Measurements from ENCODE around the gene SPA17.
A peak's percentile ranks its signal among the peaks of the same experiment; 100 is the strongest.

Gene SPA17

GRCh38 chr11:124673333-124674167, at the start of gene SPA17, which contains the start of gene SIAE:
TSS of gene SPA17 (plus strand) at chr11:124673904. CDS start at chr11:124675265, 1,361 bp downstream.
TSS of gene SIAE (minus strand) at chr11:124673739. CDS start at chr11:124673708, 31 bp downstream.
- peak within 1 kb of the TSS; percentile 83 for H3K4me3 ChIP-seq (ENCODE audit: control insufficient read depth, low read depth, low read length)
- DNase-seq (ENCODE audit: low read depth), result peak; percentile 87
- TF ChIP-seq, protein P1, sequence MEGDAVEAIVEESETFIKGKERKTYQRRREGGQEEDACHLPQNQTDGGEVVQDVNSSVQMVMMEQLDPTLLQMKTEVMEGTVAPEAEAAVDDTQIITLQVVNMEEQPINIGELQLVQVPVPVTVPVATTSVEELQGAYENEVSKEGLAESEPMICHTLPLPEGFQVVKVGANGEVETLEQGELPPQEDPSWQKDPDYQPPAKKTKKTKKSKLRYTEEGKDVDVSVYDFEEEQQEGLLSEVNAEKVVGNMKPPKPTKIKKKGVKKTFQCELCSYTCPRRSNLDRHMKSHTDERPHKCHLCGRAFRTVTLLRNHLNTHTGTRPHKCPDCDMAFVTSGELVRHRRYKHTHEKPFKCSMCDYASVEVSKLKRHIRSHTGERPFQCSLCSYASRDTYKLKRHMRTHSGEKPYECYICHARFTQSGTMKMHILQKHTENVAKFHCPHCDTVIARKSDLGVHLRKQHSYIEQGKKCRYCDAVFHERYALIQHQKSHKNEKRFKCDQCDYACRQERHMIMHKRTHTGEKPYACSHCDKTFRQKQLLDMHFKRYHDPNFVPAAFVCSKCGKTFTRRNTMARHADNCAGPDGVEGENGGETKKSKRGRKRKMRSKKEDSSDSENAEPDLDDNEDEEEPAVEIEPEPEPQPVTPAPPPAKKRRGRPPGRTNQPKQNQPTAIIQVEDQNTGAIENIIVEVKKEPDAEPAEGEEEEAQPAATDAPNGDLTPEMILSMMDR (IDR thresholded peaks at IDR 0.05; ENCODE audit: control insufficient read depth, insufficient read depth, low read depth, low read length, missing control alignments), result no peak

- no peak overlapping the region for H3K4me3 ChIP-seq (ENCODE audit: control insufficient read depth, low read depth, low read length)
- DNase-seq (ENCODE audit: low read depth), result no peak
- TF ChIP-seq, protein P1 (IDR thresholded peaks at IDR 0.05; ENCODE audit: control insufficient read depth, insufficient read depth, low read depth, low read length, missing control alignments), result no peak
Measured at GRCh38 chr11:124625504-124626168, 48.1 kb upstream of the SPA17 start.

DNA sequence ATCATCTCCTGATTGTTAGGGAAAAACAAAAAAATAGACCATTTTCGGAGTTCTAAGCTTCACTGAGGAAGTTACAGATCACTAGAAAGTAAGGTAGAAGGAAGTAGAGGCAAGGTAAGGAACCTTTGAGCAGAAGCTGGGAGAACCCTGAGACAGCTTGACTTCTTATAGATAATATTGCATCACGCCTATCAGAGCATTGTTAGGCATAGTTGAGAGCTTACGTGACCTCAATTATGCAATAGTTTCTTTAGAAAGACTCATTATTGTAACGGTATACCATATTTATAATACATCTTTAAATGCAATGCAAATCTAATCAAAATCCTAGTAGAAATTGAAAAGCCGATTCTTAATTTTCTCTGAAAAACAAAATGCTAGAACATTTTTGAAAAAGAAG, 46.2 kb upstream of the SPA17 start:
- TF ChIP-seq, protein P1 (IDR thresholded peaks at IDR 0.05; ENCODE audit: control insufficient read depth, insufficient read depth, low read depth, low read length, missing control alignments), result no peak
- DNase-seq (ENCODE audit: low read depth), result no peak
- no peak overlapping the region for H3K4me3 ChIP-seq (ENCODE audit: control insufficient read depth, low read depth, low read length)

DNA sequence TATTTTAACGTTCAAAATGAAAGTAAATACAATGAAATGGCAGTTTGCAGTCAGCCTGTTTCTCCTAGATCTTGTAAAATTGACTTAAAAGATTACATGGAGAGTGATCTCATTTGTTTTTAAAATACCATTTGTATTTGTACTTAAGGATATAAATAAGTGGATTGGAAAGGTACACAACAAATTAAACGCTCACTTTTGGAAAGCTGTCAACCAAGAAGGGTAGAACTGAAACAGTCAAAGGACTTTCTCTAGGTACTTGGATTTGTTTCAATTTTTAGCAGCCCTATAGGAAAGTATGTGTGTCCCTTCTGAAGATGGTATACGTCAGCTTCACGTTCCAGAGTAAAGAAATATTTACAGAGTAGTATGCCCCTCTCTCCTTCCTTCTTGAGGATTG, 43.7 kb upstream of the SPA17 start:
- H3K4me3 ChIP-seq (ENCODE audit: control insufficient read depth, low read depth, low read length), result no peak overlapping the region
- DNase-seq (ENCODE audit: low read depth), result no peak
- TF ChIP-seq, protein P1 (IDR thresholded peaks at IDR 0.05; ENCODE audit: control insufficient read depth, insufficient read depth, low read depth, low read length, missing control alignments), result no peak

- H3K4me3 ChIP-seq (ENCODE audit: control insufficient read depth, low read depth, low read length), result no peak overlapping the region
- DNase-seq (ENCODE audit: low read depth), result no peak
- TF ChIP-seq, protein P1 (IDR thresholded peaks at IDR 0.05; ENCODE audit: control insufficient read depth, insufficient read depth, low read depth, low read length, missing control alignments), result peak; percentile 43
Measured at GRCh38 chr11:124633355-124633754, 40.3 kb upstream of the SPA17 start.

GRCh38 chr11:124635932-124636331, 37.8 kb upstream of the SPA17 start:
- no peak overlapping the region for H3K4me3 ChIP-seq (ENCODE audit: control insufficient read depth, low read depth, low read length)
- DNase-seq (ENCODE audit: low read depth), result no peak
- TF ChIP-seq, protein P1 (IDR thresholded peaks at IDR 0.05; ENCODE audit: control insufficient read depth, insufficient read depth, low read depth, low read length, missing control alignments), result no peak
